Measurements from ENCODE around the gene DYNLT4.
"Not testable (repeated sequence)": the region's sequence is repeated elsewhere in the genome, so short reads cannot be mapped to it uniquely, and the experiment has no call there.

DYNLT4 gene

DNA sequence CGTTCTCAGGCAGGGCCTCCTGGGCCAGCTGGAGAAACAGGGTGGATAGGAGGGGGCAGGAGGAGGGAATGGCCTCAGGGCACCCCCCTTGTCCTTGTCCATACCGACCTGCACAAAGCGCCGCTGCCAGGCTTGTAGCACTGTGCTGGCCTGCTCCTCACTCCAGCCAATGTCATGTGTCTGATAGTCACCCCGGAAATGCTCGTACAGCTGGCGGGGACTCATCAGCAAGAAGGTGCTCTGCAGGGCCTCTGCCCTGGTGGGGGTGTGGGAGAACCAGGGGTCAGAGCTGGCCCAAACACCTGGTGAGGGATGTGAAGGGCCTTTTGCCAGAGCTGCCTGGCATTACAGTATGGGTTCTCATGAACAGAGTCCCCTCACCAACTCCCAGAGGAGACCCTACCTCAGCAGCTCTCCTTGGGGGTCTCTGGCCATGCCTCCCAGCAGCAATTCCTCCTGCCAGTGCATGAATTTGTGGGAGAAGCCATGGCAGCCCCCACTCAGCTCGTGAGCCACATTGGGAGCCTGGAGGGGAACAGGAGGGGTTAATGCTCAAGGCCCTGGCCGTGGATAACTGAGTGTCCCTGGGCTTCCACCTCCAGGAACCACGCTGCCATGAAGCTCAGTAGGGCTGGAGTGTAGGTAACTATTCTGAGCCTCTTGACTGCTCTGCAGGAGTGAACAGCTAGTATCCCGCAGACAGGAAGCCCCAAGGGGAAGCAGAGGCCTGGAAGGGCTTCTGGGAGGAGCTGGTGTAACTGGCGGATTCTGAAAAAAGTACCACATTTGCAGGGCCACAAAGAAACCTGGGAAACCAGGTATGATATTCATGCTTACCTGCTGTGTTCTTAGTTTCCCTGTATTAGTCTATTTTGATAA is 22.6 kb upstream of the DYNLT4 start:
- DNase-seq: no peak

DNA sequence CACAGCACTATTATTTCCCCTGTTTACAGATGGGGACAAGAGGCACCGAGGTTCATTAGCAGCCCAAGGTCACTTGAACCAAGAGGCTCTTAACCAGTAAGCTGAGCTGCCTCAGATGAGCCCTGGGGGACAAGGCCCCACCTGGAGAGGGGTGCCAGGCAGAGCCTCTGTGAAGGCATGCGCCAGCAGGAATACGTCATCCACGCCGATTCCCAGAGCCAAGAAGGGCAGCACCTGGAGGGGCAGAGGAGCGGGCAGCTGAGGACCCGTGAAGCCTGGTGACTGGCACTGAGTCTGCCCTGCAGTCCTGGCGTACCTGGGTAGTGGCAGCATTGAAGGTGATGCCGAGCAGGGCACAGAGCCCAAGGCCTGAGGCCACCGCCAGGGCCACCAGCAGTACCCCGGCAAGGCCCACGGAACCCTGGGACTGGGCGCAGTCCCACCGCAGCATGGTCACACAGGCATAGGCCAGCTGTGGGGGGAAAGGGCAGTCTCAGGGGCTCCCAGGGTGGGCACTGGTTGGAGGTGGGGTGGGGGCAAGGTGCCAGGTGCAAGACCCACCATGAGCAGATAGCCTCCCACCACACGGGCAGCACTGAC is 21.8 kb upstream of the DYNLT4 start:
- DNase-seq: no peak

DNA sequence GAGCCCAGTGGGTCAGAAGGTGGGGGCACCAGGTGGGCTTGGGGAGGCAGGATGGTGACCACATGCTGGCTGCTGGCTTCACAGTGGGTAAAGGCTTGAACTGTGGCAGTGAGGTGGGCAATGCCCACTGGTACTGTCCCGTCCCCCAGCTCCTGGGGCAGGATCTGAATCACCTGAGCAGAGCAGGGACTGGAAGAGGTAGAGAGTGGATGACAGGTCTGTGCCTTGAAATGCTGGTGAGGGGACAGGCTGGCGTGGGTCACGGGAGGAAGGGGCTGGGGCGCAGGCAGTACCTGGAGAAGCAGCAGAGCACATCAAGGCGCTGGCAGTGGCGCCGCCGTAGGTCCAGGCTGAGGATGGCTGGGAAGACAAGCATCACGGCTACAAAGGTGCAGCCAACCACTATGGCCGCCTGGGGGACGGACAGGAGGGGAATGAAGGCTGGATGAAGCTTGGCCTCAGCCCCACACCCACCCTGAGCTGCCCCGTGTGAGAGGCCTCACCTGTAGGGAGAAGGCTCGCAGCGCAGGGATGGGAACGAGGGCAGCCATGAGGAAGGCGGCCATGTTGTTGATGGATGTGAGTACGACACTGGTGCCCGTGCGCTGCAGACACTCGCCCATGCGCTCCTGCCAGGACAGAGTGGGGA is 21.0 kb upstream of the DYNLT4 start:
- DNase-seq: no peak

DNA sequence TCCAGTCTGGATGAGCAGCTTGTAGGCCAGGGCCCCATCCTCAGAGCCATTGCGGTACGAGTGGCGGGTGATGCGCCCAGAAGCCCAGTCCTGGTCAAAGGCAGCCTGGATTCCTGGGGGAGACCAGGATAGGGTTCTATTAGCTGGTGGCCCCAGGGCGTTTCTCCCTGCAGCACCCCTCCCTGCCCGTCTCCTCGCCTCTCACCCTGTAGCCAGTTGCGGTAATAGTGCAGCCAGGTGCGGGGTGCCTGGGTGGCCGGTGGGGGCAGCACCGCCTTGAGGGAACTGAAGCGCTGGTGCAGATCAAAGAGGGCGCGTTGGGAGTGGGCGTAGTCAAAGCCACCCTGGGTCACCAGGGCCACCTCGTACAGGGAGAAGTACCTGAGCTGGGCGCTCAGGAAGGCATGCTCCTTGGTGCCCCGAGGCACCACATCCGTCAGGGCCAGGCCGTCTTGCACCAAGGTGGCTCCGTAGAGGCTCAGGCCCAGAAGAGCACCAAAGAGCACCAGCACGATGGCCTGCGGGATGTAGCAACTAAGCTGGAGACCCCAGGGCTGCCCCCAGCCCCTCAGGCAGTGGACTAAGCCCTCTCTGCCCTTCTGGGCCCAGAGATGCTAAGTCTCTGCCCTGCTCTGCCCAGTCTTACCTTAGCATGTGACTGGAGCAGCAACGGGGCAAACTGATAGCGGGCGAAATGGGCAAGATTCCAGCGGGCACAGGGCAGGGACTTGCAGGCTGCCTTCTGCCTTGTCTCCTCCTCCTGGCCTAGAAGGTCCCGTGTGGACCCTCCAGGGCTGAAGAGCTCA is 20.2 kb upstream of the DYNLT4 start:
- no peak for DNase-seq

DNA sequence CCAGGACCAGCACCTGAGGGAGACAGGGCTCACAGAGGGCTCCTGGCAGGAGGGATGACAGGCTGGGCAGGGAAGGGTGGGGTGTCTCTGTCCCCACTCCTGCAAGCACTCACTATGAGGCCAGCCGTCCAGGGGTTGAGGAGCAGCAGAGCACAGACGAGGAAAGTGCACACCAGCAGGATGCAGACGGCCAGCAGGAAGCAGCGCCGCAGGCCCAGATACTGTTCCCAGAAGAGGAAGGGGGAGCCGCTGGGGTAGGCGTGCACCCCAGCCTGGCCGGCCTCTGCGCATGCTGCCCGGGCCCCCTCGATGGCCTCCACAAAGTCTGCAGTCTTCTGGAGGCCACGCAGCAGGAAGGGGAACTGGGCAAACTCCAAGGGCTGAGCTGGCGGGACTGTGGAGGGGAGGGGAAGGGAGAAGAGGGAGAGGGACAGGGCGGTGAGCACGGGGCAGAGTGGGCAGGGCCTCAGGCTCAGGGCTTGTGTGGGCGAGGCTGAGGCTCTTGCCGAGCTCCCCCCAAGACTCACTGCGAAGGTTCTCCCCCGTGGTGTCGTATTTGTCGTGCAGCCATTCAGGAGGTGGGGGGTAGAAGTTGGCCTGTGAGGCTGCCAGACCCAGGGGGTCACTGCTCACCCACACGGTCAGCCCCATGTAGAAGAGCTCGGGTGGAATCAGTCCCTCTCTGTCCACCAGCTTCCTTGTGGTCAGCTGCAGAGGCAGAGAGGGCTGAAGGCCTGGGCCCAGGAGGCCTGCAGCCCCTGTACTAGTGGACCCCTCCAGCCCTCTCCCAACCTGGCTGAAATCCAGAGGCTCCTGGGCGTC is 19.4 kb upstream of the DYNLT4 start:
- no peak for DNase-seq

DNA sequence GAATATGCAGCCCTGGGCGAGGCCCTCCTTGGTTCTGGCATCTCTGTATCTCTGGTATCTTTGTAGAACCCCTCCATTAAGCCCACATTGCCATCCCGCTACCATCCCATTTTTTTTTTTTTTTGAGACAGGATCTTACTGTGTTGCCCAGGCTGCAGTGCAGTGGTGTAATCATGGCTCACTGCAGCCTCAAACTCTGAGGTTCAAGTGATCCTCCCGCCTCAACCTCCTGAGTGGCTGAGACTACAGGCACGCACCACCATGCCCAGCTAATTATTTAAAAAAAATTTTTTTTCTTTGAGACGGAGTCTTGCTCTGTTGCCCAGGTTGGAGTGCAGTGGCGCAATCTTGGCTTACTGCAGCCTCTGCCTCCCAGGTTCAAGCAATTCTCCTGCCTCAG is 17.2 kb upstream of the DYNLT4 start:
- not testable (repeated sequence) for DNase-seq

DNA sequence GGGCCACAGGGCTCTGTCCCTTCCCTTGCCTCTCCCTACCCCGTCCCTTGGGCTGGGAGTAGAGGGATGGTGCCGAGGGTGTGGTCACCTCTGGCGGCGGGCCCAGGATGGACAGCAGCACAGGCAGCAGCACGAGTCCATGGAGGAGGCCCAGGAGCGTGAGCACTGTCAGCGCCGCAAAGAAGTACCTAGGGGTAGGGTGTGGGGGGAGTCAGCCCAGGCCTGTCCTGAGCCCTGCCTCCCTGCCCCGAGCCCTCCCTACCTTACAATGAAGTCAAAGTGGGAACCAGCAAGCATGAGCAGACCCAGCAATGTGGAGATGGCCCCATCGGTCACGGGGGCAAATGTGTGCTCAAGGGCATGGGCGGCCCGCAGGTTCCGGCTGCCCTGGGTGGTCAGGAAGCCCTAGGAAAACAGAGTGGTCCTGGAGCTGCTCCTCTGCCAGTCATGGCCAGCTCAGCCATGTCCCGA is 15.9 kb upstream of the DYNLT4 start:
- DNase-seq: no peak

DNA sequence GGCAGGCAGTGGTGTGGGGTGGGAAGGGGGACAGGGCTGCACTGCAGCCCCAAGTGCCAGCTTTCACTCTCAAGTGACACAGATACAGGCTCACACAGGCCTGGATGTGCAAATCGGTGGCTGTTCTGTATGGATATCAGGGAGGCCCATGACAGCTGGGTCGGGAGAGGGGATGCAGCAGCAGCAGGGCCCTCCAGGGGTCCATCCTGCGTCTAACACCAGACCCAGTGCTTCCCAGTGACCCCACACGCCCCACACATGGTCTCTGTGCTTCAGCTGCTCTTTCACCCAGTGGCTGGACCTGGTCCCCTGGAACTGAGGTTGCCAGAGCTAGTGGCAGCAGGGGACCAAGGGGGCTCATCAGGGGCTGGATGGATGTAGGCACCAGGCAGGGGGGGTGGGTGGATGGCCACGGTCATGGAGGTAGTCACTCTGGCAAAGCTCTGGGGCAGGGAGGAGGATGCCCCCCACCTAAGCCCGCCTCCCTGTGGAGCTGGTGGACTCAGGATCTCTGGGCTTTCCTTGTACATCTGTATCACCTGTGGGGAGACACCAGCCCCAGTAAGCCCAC is 15.1 kb upstream of the DYNLT4 start:
- DNase-seq: no peak

DNA sequence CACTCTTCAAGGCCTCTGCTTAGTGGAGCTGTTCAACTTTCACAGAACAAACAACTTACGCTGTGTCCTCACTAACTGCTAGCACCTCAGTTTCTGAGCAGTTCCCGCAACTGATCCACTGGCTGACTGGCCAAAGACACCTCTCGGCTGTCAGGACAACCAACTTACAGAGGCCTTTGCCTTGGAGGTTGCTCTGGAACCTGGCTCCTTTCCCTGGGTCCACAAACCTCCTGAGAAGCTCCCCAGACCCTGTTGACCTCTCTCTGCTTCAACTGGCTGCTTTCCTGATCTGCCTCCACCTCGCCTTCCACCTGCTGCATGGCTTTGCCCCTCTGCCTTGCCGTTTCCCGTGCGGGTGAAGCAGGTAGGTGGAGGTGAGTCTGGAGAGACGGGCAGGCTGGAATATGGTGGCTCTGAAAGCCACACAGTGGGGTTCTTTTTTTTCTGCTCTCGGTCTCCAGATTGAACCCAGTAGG is 14.1 kb upstream of the DYNLT4 start:
- no peak for DNase-seq

DNA sequence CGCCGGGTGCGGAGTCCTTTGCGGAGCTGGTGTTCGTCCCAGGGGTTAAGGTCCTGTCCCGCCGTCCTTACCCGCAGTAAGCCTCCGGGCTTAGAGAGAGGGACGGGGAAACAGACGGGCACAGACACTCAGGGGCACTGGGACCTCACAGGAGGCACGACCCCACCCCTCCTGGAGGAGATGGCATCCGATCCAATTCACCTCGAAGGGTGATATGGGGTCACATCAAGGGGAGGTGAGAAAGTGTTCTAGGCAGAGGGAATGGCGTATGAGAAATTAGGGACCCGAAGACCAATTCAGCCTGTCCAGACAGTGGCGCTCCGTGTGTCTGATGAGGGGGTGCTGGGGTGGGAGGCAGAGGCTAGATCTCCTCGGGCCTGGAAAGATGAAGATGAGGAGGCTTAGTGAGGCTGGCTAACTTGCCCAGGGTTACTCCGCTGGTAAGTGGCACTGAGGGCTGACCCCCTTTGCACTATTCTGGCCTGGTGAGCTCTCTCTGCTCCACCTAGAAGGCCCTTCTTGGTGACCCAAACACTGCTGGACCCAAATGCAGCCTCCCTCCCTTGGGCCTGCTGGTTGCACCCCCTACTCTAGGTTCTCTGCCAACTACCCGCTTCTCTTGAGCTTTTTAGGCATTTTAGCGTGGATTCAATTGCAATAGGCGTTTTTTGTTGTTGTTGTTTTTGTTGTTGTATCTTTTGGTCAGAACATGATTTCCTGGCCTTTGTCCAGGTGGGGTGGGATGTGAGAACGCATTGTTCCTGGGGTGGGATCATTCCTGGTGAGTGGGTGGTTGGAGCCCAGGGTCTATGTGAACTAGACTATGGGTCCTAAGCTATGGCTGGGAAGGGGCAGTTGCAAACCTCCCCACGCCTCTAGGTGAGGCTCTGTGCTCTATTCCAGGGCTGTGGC is 13.4 kb upstream of the DYNLT4 start:
- no peak for DNase-seq

DNA sequence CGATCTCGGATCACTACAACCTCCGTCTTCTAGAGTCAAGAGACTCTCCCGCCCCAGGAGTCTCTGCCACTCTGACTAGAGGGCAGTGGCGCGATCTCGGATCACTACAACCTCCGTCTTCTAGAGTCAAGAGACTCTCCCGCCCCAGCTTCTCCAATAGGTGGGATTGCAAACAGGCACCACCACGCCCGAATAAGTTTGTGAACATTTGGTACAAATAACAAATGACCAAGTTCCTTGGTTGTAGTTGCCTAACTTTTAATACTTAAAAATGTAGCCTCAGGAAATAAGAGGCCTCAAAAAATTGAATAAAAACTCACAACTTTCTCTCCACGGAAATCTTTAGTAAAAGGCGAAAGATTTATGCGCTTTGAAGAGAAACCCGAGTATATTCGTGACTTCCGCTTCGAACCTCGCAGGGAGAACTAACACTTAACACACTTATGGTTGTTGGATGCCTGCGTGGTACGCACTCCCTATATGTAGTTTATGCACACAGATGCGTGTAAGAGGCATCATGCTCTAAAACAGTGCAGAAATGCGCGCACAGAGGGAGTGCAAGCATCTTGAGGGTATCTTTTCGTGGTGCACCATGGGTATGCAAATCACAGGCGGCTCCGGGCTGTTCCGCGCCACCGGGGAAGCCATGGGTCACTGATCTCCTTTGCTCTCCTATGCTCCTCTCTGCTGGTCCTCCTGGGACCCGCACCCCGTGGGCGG is 12.6 kb upstream of the DYNLT4 start:
- peak; percentile 97 for DNase-seq

DNA sequence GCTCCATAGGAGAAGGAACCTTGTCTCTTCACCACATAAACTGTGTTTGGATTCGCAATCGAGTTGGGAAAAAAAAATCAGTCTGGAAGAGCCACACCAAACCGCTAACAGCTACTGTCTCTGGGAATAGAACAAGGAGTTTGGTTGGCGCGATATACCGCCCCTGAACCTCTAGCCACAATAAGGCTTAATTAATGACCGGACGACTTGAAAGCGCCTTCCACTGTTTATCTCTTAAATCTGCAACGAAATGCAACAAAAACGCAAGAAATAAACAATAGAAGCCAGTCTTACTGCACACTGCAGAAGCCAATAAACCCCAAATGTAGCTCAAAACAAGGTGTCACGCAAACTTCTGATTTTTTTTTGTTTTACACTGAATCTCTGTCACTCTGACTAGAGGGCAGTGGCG is 12.1 kb upstream of the DYNLT4 start:
- no peak for DNase-seq

DNA sequence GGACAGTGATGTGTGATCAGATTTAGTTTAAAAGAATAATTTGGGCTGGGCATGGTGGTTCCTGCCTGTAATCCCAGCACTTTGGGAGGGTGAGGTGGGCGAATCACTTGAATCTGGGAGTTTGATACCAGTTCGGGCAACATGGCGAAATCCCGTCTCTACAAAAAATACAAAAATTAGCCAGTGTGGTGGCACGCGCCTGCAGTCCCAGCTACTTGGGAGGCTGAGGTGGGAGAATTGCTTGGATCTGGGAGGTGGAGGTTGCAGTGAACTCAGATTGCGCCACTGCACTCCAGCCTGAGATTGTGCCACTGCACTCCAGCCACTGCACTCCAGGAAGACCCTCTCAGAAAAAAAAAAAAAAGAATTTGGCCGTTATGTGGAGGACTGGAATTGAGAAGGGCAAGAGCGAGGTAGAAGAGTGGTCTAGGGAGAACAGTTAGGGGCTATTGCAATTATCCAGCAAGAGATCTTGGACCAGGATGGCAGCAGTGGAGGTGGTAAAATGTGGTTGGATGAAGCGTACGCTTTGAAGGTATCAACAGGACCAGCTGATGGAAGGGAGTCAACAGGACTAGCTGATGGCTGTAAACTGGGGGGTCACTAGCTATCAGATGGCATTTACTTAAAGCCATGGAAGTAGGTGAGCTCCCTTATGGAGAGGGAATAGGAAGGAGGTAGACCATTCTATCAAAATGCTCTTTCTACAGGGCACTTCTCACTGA is 10.8 kb upstream of the DYNLT4 start:
- DNase-seq: no peak

DNA sequence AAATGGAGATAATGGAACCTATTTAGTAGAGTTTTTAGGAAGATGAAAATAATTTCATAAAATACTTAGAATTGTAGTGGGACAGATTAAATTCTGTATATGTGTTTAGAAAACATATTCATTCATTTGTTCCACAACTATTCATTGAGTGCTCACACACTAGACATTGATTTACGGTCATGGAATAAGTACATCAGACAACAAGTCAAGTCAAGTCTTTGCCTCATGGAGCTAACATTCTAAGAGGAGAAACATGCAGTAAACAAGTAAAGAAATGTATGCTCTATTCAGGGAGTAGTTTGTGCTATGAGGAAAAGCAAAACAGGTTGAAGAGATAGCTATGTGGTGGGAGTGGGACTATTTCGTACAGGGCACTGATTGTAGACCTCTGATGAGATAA is 10.2 kb upstream of the DYNLT4 start:
- DNase-seq: no peak

DNA sequence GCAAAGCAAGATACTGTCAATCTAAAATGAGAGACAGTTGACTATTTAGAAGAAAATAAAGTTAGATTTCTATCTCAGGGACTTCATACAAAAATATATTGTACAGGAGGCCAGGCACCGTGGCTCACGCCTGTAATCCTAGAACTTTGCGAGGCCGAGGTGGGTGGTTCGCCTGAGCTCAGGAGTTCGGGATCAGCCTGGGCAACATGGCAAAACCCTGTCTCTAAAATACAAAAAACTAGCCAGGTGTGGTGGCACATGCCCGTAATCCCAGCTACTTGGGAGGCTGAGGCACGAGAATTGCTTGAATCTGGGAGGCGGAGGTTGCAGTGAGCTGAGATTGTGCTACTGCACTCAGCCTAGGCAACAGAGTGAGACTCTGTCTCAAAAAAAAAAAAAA is 8.8 kb upstream of the DYNLT4 start:
- not testable (repeated sequence) for DNase-seq

DNA sequence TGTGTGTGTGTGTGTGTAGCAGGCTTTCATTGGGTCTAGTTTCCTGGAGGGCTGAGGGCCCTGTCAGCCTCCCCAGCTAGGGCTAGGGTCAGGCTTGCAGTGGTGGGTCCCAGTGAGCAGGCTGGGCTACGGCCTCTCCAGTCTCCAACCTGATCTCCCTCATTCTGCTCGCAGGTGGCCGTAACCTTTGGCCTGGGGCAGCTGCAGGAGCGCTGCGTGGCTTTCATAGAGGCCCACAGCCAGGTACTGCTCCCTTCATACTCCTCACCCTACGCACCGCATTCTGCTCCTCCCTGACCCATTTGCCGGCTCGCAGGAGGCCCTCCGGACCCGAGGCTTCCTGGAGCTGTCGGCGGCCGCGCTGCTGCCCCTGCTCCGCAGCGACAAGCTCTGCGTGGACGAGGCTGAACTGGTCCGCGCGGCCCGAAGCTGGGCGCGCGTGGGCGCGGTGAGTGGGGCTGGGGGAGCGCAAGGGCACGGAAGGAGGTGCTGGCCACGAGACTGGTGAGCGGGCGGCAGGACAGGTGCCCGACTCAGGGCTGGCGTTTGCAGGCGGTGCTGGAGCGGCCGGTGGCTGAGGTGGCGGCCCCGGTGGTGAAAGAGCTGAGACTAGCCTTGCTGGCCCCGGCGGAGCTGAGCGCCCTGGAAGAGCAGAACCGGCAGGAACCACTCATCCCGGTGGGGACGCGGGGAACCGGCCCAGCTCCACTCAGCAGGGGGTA is 5.8 kb upstream of the DYNLT4 start:
- DNase-seq: no peak

DNA sequence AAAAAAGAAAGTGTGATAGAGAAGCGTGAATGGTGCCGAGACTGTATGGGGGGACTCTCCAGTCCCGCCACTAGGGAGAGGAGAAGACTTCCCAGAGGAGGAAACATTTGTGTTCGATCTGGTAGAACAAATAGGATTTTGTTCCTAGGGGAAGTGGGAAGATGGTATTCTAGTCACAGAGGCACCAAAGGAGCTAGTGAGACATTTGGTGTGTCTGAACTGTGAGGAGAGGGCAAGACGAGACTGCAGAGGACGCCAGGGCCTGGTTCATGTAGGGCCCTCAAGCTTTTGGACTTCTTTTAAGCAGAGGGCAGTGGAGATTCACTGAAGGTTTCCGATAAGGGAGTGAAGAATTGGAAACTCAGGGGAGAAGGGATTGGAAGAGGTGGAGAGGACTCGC is 4.1 kb upstream of the DYNLT4 start:
- DNase-seq: no peak

DNA sequence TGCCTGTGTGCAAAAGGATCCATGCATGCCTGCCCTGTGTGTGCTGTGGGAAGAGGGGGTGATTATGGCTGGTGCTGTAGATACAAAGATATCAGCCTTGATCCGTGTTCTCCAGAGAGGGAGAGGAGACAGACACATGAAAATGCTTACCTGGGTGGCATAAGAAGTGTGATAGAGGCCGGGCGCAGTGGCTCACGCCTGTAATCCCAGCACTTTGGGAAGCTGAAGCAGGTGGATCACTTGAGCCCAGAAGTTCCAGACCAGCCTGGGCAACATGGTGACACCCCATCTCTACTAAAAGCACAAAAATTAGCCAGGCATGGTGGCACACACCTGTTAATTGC is 3.6 kb upstream of the DYNLT4 start:
- not testable (repeated sequence) for DNase-seq

All from right kidney (tissue), 1 donor.